SK-N-SH treated with all-trans-retinoic acid at 6 μM for 48 hours (cell line): ENCODE measurements around the gene FDXR.

Experiments
- CSDC2 ChIP-seq: fragments of 250-450 bp; sonication (Bioruptor Pico); IDR thresholded peaks from 2 replicates; pipeline ENCODE4 v1.5.0; 2020; ENCODE audit warnings: mild to moderate bottlenecking, moderate library complexity
- GLIS3 ChIP-seq: fragments of 250-450 bp; sonication (Bioruptor Pico); IDR thresholded peaks from 2 replicates; pipeline ENCODE4 v1.5.0; 2020; ENCODE audit warnings: mild to moderate bottlenecking, moderate library complexity
- POU6F1 ChIP-seq: fragments of 250-450 bp; sonication (Bioruptor Pico); IDR thresholded peaks from 2 replicates; pipeline ENCODE4 v1.8.0; 2021; ENCODE audit warnings: low read depth, mild to moderate bottlenecking, moderate library complexity, borderline replicate concordance
- PPARA ChIP-seq: fragments of 250-450 bp; sonication (Bioruptor Pico); IDR thresholded peaks from 2 replicates; pipeline ENCODE4 v1.5.0; 2020; ENCODE audit warnings: mild to moderate bottlenecking, borderline replicate concordance
- SNAI2 ChIP-seq: fragments of 250-450 bp; sonication (Bioruptor Pico); IDR thresholded peaks from 2 replicates; pipeline ENCODE4 v1.5.0; 2020; ENCODE audit warnings: mild to moderate bottlenecking, moderate library complexity
- ZC3H10 ChIP-seq: fragments of 250-450 bp; sonication (Bioruptor Pico); IDR thresholded peaks from 2 replicates; pipeline ENCODE4 v1.5.1; 2021; ENCODE audit warnings: mild to moderate bottlenecking, moderate library complexity
- ZFP3 ChIP-seq: fragments of 250-450 bp; sonication (Bioruptor Pico); IDR thresholded peaks from 2 replicates; pipeline ENCODE4 v1.5.0; 2020; ENCODE audit warnings: mild to moderate bottlenecking, moderate library complexity
- TF ChIP-seq, protein P1 (sequence below): fragments of 250-450 bp; sonication (Bioruptor Pico); IDR thresholded peaks from 2 replicates; pipeline ENCODE4 v1.8.0; 2020; ENCODE audit warnings: mild to moderate bottlenecking, moderate library complexity, borderline replicate concordance
- TF ChIP-seq, protein P2 (sequence below): fragments of 250-450 bp; sonication (Bioruptor Pico); IDR thresholded peaks from 2 replicates; pipeline ENCODE4 v1.5.0; 2020; ENCODE audit warnings: mild to moderate bottlenecking, moderate library complexity

DNA sequence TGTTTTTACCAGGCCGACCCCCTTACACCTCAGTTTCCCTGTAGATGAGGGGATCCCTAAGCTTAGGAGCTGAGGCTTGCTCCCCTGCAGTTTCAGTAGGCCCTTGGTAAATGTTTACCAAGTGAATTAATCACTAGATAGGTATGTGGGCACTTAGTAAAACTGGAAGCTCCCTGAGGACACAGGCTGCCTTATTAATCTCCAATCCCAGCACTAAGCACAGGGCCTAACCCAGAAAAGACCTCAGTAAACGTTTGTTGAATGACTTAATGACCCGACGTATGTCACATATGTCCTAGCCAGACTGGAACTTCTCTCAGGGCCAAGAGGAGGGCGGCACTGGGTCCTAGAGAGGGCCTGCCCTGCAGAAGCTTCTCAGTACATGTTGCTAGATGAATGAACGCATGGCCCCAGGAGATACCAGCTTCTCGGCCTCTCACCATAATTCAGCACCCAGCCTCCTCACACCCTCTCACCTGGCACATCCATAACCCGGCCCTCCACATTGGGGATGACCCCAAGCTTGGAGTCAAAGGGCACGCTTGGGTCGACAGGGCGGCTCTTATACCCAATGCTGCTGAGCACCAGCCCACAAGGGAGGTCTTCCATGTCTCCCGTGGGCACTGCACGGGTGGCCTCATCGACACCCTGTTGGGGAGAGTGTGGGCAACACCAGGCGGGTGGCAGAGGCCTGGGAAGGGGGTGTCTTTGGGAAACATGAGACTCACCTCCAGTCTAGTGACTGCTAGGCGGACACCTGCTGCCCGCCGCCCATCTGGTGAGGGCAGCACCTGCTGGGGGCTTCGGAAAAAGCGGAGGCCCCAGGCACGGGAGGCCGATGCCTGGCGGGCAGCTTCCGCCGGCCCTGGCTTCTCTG lies 9.1 kb downstream of the FDXR start:
- TF ChIP-seq ZC3H10 (CRISPR knock-in tag) (no peak), CSDC2 (CRISPR knock-in tag) (no peak), PPARA (no peak), SNAI2 (no peak), GLIS3 (no peak), POU6F1 (CRISPR knock-in tag) (no peak), ZFP3 (CRISPR knock-in tag) (no peak)
- TF ChIP-seq, protein P1, sequence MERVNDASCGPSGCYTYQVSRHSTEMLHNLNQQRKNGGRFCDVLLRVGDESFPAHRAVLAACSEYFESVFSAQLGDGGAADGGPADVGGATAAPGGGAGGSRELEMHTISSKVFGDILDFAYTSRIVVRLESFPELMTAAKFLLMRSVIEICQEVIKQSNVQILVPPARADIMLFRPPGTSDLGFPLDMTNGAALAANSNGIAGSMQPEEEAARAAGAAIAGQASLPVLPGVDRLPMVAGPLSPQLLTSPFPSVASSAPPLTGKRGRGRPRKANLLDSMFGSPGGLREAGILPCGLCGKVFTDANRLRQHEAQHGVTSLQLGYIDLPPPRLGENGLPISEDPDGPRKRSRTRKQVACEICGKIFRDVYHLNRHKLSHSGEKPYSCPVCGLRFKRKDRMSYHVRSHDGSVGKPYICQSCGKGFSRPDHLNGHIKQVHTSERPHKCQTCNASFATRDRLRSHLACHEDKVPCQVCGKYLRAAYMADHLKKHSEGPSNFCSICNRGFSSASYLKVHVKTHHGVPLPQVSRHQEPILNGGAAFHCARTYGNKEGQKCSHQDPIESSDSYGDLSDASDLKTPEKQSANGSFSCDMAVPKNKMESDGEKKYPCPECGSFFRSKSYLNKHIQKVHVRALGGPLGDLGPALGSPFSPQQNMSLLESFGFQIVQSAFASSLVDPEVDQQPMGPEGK: no peak
- TF ChIP-seq, protein P2, sequence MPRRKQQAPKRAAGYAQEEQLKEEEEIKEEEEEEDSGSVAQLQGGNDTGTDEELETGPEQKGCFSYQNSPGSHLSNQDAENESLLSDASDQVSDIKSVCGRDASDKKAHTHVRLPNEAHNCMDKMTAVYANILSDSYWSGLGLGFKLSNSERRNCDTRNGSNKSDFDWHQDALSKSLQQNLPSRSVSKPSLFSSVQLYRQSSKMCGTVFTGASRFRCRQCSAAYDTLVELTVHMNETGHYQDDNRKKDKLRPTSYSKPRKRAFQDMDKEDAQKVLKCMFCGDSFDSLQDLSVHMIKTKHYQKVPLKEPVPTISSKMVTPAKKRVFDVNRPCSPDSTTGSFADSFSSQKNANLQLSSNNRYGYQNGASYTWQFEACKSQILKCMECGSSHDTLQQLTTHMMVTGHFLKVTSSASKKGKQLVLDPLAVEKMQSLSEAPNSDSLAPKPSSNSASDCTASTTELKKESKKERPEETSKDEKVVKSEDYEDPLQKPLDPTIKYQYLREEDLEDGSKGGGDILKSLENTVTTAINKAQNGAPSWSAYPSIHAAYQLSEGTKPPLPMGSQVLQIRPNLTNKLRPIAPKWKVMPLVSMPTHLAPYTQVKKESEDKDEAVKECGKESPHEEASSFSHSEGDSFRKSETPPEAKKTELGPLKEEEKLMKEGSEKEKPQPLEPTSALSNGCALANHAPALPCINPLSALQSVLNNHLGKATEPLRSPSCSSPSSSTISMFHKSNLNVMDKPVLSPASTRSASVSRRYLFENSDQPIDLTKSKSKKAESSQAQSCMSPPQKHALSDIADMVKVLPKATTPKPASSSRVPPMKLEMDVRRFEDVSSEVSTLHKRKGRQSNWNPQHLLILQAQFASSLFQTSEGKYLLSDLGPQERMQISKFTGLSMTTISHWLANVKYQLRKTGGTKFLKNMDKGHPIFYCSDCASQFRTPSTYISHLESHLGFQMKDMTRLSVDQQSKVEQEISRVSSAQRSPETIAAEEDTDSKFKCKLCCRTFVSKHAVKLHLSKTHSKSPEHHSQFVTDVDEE (CRISPR knock-in tag): no peak
